Muscle layer of duodenum (tissue), 2 donors: ENCODE data around the gene SLC45A2.

Experiments used
- H3K27ac ChIP-seq: one replicate; pipeline ENCODE4 v1.7.0; 2013; ENCODE audit warnings: mild to moderate bottlenecking, low read length
- H3K27me3 ChIP-seq: one replicate; pipeline ENCODE4 v1.7.0; 2013; ENCODE audit warnings: low read depth, mild to moderate bottlenecking, control low read depth, low read length
- H3K36me3 ChIP-seq, 2 donors: one replicate each; pipeline ENCODE4 v1.7.0; 2013; ENCODE audit warnings: low read length in 2 of 2, control low read depth in 1 of 2, mild to moderate bottlenecking in 1 of 2; ENCODE audit not compliant: insufficient read depth in 2 of 2, control insufficient read depth in 1 of 2
- H3K4me1 ChIP-seq, 2 donors: one replicate each; pipeline ENCODE4 v1.7.0; 2013; ENCODE audit warnings: low read length in 2 of 2, mild to moderate bottlenecking in 2 of 2, control low read depth in 1 of 2, moderate library complexity in 1 of 2; ENCODE audit not compliant: insufficient read depth in 2 of 2, control insufficient read depth in 1 of 2
- H3K4me3 ChIP-seq, 2 donors: one replicate each; pipeline ENCODE4 v1.7.0; 2013; ENCODE audit warnings: low read length in 2 of 2, low read depth in 1 of 2, mild to moderate bottlenecking in 1 of 2
- H3K9me3 ChIP-seq, 2 donors: one replicate each; pipeline ENCODE4 v1.7.0; 2013; ENCODE audit warnings: low read length in 2 of 2, control low read depth in 1 of 2, mild to moderate bottlenecking in 1 of 2; ENCODE audit not compliant: control insufficient read depth in 1 of 2
- donor health status: healthy.

The SLC45A2 gene

GRCh38 chr5:33985447-33985846 lies 954 bp upstream of the SLC45A2 start:
- H3K27ac ChIP-seq = no peak overlapping the region
- no peak overlapping the region for H3K4me3 ChIP-seq
- H3K4me1 ChIP-seq = no peaks in the 10 kb centered on the region
- peaks cover 15 to 29% of the 10 kb centered on the region in 2 donors for H3K36me3 ChIP-seq
- H3K9me3 ChIP-seq = no peaks in the 10 kb centered on the region
- H3K27me3 ChIP-seq = no peaks in the 10 kb centered on the region

DNA sequence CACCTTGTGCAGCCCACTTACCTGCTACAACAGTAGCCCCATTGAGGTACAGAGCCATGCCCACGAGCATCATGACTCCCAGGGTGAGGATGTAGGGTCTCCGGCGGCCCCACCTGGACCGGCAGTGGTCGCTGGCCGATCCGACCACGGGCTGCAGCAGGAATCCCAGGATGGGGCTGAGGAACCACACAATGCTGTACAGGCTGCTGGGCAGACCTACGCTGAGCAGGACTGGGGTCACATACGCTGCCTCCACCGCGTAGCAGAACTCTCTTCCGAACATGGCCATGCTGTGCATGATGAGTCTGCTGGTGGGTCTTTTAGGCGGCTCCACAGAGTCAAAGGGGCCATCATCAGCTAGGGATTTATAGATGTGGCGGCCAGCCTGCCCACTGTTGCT lies 315 bp downstream of the SLC45A2 start:
- Histone ChIP-seq H3K4me3 (no peak overlapping the region), H3K27me3 (no peaks in the 10 kb centered on the region), H3K4me1 (no peaks in the 10 kb centered on the region), H3K36me3 (peaks cover 14 to 26% of the 10 kb centered on the region in 2 donors), H3K9me3 (no peaks in the 10 kb centered on the region), H3K27ac (no peak overlapping the region)

DNA sequence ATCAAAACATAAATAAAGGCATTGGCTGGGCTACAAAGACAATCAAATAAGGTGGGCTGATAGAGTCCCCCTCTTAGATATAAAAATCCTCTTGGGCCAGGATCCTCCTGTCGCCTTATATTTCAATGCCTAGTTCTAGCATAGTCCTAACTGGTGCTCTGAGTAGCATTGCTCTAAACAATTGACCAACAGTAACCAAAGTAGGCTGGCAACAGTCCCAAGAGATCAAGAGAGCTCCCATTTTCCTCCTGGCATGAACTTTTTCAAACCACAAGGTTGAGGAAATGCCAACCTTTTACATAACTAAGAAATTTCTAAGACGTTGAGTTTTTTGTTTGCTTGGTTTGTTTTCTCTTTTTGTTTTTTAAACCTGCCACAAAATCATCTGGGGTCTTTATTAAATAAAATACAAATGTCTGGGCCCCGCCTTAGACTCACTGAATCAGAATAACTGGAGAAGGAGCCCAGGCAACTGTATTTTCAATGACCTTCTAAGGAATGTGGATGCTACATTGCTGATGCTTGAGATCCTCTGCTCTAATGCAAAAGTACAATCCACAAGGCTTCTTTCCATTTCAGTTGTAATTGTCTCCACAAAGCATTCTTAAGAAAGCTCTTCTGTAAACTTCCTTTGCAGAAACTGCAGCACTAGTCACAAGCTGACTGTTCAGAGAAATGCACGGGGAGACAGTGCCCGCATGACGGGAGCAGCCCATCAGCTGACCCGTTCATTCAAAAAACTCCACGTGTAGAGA lies 2.9 kb downstream of the SLC45A2 start:
- Histone ChIP-seq H3K4me1 (no peaks in the 10 kb centered on the region), H3K27ac (no peak overlapping the region)

GRCh38 chr5:33980030-33980429 lies 4.5 kb downstream of the SLC45A2 start:
- no peak overlapping the region for H3K27ac ChIP-seq
- peaks cover 0 to 11% of the 10 kb centered on the region in 2 donors for H3K4me1 ChIP-seq
- no peaks in the 10 kb centered on the region for H3K9me3 ChIP-seq
- H3K4me3 ChIP-seq = no peak overlapping the region
- no peaks in the 10 kb centered on the region for H3K36me3 ChIP-seq
- no peaks in the 10 kb centered on the region for H3K27me3 ChIP-seq

More for the DNA sequence above, 2.9 kb downstream of the SLC45A2 start:
- Histone ChIP-seq H3K27me3 (no peaks in the 10 kb centered on the region), H3K9me3 (no peaks in the 10 kb centered on the region), H3K4me3 (no peak overlapping the region), H3K36me3 (peaks cover 0 to 4% of the 10 kb centered on the region in 2 donors)

- Histone ChIP-seq H3K27ac (no peak overlapping the region), H3K4me3 (no peak overlapping the region), H3K36me3 (no peaks in the 10 kb centered on the region), H3K9me3 (no peaks in the 10 kb centered on the region), H3K27me3 (no peaks in the 10 kb centered on the region), H3K4me1 (peaks cover 0 to 14% of the 10 kb centered on the region in 2 donors)
These were observed 6.2 kb downstream of the SLC45A2 start for GRCh38 chr5:33978306-33978705.

GRCh38 chr5:33976307-33976706 lies 8.2 kb downstream of the SLC45A2 start:
- H3K36me3 ChIP-seq = no peaks in the 10 kb centered on the region
- H3K9me3 ChIP-seq = no peaks in the 10 kb centered on the region
- no peak overlapping the region for H3K4me3 ChIP-seq
- no peaks in the 10 kb centered on the region for H3K27me3 ChIP-seq
- H3K27ac ChIP-seq = no peak overlapping the region
- H3K4me1 ChIP-seq = peaks cover 0 to 14% of the 10 kb centered on the region in 2 donors

DNA sequence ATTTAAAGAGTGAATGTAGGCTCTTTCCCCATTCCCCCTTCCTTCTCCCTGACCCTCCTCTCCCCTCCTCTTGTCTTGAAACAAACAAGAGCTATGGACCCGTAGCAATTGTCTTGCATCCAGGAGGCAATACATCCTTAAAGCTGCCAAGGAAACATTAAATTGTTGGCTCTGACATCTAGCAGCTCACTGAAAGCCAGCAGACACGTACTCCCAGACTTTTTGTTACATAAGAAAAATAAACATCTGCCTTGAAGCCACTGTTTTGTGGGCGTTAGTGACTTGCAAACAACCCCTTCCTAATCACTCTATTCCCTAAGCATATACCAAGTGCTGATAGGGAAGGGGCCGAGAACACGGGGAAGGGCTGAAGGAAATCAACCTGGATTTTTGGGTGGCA lies 8.6 kb downstream of the SLC45A2 start:
- Histone ChIP-seq H3K9me3 (no peaks in the 10 kb centered on the region), H3K4me1 (peaks cover 0 to 14% of the 10 kb centered on the region in 2 donors), H3K27ac (no peak overlapping the region), H3K4me3 (no peak overlapping the region), H3K36me3 (no peaks in the 10 kb centered on the region), H3K27me3 (no peaks in the 10 kb centered on the region)

- Histone ChIP-seq H3K27me3 (no peaks in the 10 kb centered on the region), H3K4me1 (peaks cover 0 to 14% of the 10 kb centered on the region in 2 donors), H3K4me3 (no peak overlapping the region), H3K9me3 (no peaks in the 10 kb centered on the region), H3K27ac (no peak overlapping the region), H3K36me3 (no peaks in the 10 kb centered on the region)
These were observed 11.2 kb downstream of the SLC45A2 start for GRCh38 chr5:33973271-33973670.

DNA sequence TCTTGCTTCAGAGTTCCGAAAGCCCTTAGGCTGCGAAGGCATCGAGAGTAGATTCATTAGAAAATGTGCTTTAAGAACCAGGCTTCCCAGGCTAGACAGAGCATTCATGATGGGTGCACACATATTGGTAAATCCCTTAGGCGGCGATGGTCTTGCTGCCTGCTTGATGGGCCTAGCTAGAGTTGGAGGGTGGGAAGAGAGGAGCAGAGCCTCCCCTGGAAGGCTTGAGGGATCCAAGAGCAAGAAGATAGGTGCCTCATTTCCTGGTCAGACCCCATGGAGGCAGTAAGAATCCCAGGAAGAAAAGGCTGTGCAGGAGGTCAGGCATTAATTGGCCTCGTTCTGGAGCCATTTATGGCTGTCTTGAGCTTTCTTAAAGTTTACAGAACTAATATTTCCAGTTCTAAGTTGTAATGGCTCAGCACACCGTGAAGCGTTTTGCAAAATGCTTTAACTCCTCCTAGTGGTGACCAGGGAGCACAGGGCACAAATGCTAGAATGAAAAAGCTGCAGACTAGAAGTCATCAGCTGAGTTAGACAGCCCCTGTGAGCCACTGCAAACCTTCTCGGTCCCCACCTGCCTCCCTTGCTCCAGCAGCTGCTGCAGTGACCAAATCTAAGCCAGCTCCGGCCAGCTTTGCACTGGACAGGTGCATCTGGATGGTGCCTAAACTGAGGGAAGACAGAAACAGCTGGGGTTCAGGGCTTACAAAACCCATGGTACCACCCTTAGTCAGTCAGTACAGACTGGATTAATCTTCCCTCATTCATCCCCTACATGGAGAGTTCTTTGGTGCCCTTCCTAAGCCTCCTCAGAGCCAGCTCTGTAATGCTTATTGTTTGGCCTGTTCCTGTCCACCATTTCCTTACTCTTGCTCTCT lies 14.7 kb downstream of the SLC45A2 start:
- Histone ChIP-seq H3K9me3 (no peaks in the 10 kb centered on the region), H3K4me1 (peaks cover 0 to under 1% of the 10 kb centered on the region in 2 donors), H3K36me3 (no peaks in the 10 kb centered on the region), H3K27me3 (no peaks in the 10 kb centered on the region), H3K27ac (no peak overlapping the region), H3K4me3 (no peak overlapping the region)

GRCh38 chr5:33968211-33969005 lies 16.1 kb downstream of the SLC45A2 start:
- Histone ChIP-seq H3K4me1 (no peaks in the 10 kb centered on the region), H3K27me3 (no peaks in the 10 kb centered on the region), H3K27ac (no peak overlapping the region), H3K4me3 (no peak overlapping the region), H3K36me3 (no peaks in the 10 kb centered on the region), H3K9me3 (no peaks in the 10 kb centered on the region)

GRCh38 chr5:33966805-33967204 lies 17.7 kb downstream of the SLC45A2 start:
- no peak overlapping the region for H3K4me3 ChIP-seq
- no peaks in the 10 kb centered on the region for H3K36me3 ChIP-seq
- no peaks in the 10 kb centered on the region for H3K9me3 ChIP-seq
- H3K4me1 ChIP-seq = no peaks in the 10 kb centered on the region
- no peak overlapping the region for H3K27ac ChIP-seq
- no peaks in the 10 kb centered on the region for H3K27me3 ChIP-seq
